CD4-positive, alpha-beta memory T cell (primary cell): ENCODE measurements around the gene NDUFS8. TPM values are rescaled to one million over a fixed set of nuclear protein-coding genes. Genes with fewer than 3 reads are reported as not detected.
A peak's percentile ranks its signal among the peaks of the same experiment; 100 is the strongest.

Source experiments
- CTCF ChIA-PET: fragments of 350-600 bp; sonication (Branson Sonifier 250); formaldehyde crosslinking; loops from one replicate; lab custom pipeline; 2021; ENCODE audit warnings: inconsistent platforms; ENCODE audit not compliant: partially characterized antibody; lab: Charles Lee
- POLR2A ChIA-PET: fragments of 350-600 bp; sonication (Branson Sonifier 250); formaldehyde crosslinking; loops from one replicate; lab custom pipeline; 2021; ENCODE audit not compliant: partially characterized antibody; lab: Charles Lee
- DNase-seq, 5 donors: peaks; one replicate each; pipeline versions ENCODE4 v3.0.0 to v3.0.0-alpha.2; 2020 to 2022; ENCODE audit warnings: mixed read lengths in 1 of 5
- H3K27ac ChIP-seq: one replicate; pipeline ENCODE4 v1.7.0; 2013; ENCODE audit warnings: low read depth, low read length
- H3K27me3 ChIP-seq: 2 replicates; pipeline ENCODE4 v1.7.0; 2013; ENCODE audit warnings: mild to moderate bottlenecking, low read length, moderate library complexity; ENCODE audit not compliant: insufficient read depth
- H3K36me3 ChIP-seq: 2 replicates; pipeline ENCODE4 v1.7.0; 2013; ENCODE audit warnings: mild to moderate bottlenecking, low read length, moderate library complexity; ENCODE audit not compliant: insufficient read depth
- H3K4me1 ChIP-seq: 2 replicates; pipeline ENCODE4 v1.7.0; 2013; ENCODE audit warnings: mild to moderate bottlenecking, low read length, moderate library complexity; ENCODE audit not compliant: insufficient read depth
- H3K4me3 ChIP-seq, 2 donors: one replicate each; pipeline ENCODE4 v1.7.0; 2013; ENCODE audit warnings: low read length in 2 of 2, mild to moderate bottlenecking in 1 of 2
- H3K9me3 ChIP-seq, 2 donors: one replicate each; pipeline ENCODE4 v1.7.0; 2013; ENCODE audit warnings: low read length in 2 of 2, control low read depth in 1 of 2; ENCODE audit not compliant: control insufficient read depth in 1 of 2
- H3K27ac Mint-ChIP-seq, 7 donors: one replicate each; pipeline ENCODE4 v1.8.0; 2020 to 2021; ENCODE audit warnings: mixed read lengths in 7 of 7, mild to moderate bottlenecking in 6 of 7, inconsistent platforms in 3 of 7, moderate library complexity in 3 of 7
- H3K27me3 Mint-ChIP-seq, 2 donors: one replicate each; pipeline ENCODE4 v1.8.0; 2020 to 2021; ENCODE audit warnings: mixed read lengths in 2 of 2
- H3K36me3 Mint-ChIP-seq, 2 donors: one replicate each; pipeline ENCODE4 v1.8.0; 2020 to 2021; ENCODE audit warnings: mixed read lengths in 2 of 2, inconsistent platforms in 1 of 2, mild to moderate bottlenecking in 1 of 2
- H3K4me1 Mint-ChIP-seq, 4 donors: one replicate each; pipeline ENCODE4 v1.8.0; 2020 to 2021; ENCODE audit warnings: mixed read lengths in 4 of 4, mild to moderate bottlenecking in 1 of 4
- H3K4me3 Mint-ChIP-seq, 8 donors: one replicate each; pipeline ENCODE4 v1.8.0; 2020 to 2021; ENCODE audit warnings: mixed read lengths in 8 of 8, mild to moderate bottlenecking in 7 of 8, moderate library complexity in 6 of 8, inconsistent platforms in 3 of 8
- H3K9me3 Mint-ChIP-seq, 8 donors: one replicate each; pipeline ENCODE4 v1.8.0; 2020 to 2021; ENCODE audit warnings: mixed read lengths in 8 of 8, mild to moderate bottlenecking in 5 of 8, inconsistent platforms in 3 of 8, moderate library complexity in 1 of 8
- intact Hi-C: fragments of 100-400 bp; cut with micrococcal nuclease; formaldehyde crosslinking; loops from one replicate; pipeline ENCODE4 v1.15.1; 2023
- polyA plus RNA-seq, 2 donors: library from polyadenylated mRNA; unstranded; fragments of 300-500 nt; fragmentation: Illumina TruSeq; gene quantifications; one replicate each; pipeline ENCODE4 v1.2.3, GENCODE V29; 2021
- total RNA-seq, 2 experiments: library from RNA; stranded (reverse); gene quantifications; one replicate each; pipeline ENCODE4 v1.2.3, GENCODE V29; 2021

The NDUFS8 gene
- total and polyA plus RNA-seq, 4 experiments from 2014 or later, result 70.0 to 143 (median 109) TPM

GRCh38 chr11:68042219-68043028, 11.9 kb downstream of the NDUFS8 start:
- CTCF ChIA-PET, result interaction anchor here (1.1 to 1.5 kb wide), 2 partner anchors 48 to 167 kb away, joined by 4 read pairs; no protein-coding TSS in a partner anchor

GRCh38 chr11:68043029-68043348, 12.5 kb downstream of the NDUFS8 start:
- no peak overlapping the region for H3K4me3 Mint-ChIP-seq
- Histone ChIP-seq H3K27me3 (no peaks in the 10 kb centered on the region), H3K4me3 (no peak overlapping the region), H3K27ac (no peak overlapping the region), H3K36me3 (peaks cover 16% of the 10 kb centered on the region), H3K4me1 (peaks cover 21% of the 10 kb centered on the region), H3K9me3 (no peaks in the 10 kb centered on the region)
- no peak for DNase-seq
- H3K36me3 Mint-ChIP-seq, result peaks cover 0 to 33% of the 10 kb centered on the region in 2 donors
- no peaks in the 10 kb centered on the region for H3K27me3 Mint-ChIP-seq
- H3K27ac Mint-ChIP-seq, result no peak overlapping the region
- CTCF ChIA-PET, result interaction anchor here (1.5 kb wide), 1 partner anchor 49 kb away, joined by 4 read pairs; no protein-coding TSS in a partner anchor
- intact Hi-C loops, result no loop called here
- POLR2A ChIA-PET, result interaction anchor here (5.6 kb wide), 1 partner anchor 12 kb away, joined by 34 read pairs; the partner anchor contains the start of gene NDUFS8
- H3K4me1 Mint-ChIP-seq, result peaks cover 3 to 25% (median 12%) of the 10 kb centered on the region in 4 donors
- H3K9me3 Mint-ChIP-seq, result no peaks in the 10 kb centered on the region

More at GRCh38 chr11:68042219-68043028, 11.9 kb downstream of the NDUFS8 start:
- DNase-seq, result no peak
- Mint-ChIP-seq H3K36me3 (peaks cover 0 to 29% of the 10 kb centered on the region in 2 donors), H3K9me3 (no peaks in the 10 kb centered on the region), H3K4me1 (peaks cover 3 to 29% (median 14%) of the 10 kb centered on the region in 4 donors), H3K27ac (peak overlapping the region in 2 of 7 donors; percentile 64 to 71), H3K27me3 (no peaks in the 10 kb centered on the region), H3K4me3 (peak overlapping the region in 1 of 8 donors; percentile 6)
- Histone ChIP-seq H3K9me3 (no peaks in the 10 kb centered on the region), H3K27ac (no peak overlapping the region), H3K4me3 (no peak overlapping the region), H3K4me1 (peaks cover 27% of the 10 kb centered on the region), H3K27me3 (no peaks in the 10 kb centered on the region), H3K36me3 (peaks cover 16% of the 10 kb centered on the region)
- intact Hi-C loops, result no loop called here
- POLR2A ChIA-PET, result interaction anchor here (0.6 to 5.6 kb wide), 3 partner anchors 12 to 307 kb away, joined by 3 to 34 read pairs (median 4); partner anchors contain the start of gene NDUFS8

- H3K27ac Mint-ChIP-seq, result no peak overlapping the region
- Histone ChIP-seq H3K27ac (no peak overlapping the region), H3K4me1 (peaks cover 16% of the 10 kb centered on the region), H3K4me3 (no peak overlapping the region), H3K27me3 (no peaks in the 10 kb centered on the region), H3K36me3 (peaks cover 16% of the 10 kb centered on the region), H3K9me3 (no peaks in the 10 kb centered on the region)
- ChIA-PET CTCF (interaction anchor here (1.5 kb wide), 1 partner anchor 49 kb away, joined by 4 read pairs; no protein-coding TSS in a partner anchor), POLR2A (interaction anchor here (5.6 kb wide), 1 partner anchor 13 kb away, joined by 34 read pairs; the partner anchor contains the start of gene NDUFS8)
- H3K27me3 Mint-ChIP-seq, result no peaks in the 10 kb centered on the region
- H3K4me3 Mint-ChIP-seq, result no peak overlapping the region
- peaks cover 0 to 36% of the 10 kb centered on the region in 2 donors for H3K36me3 Mint-ChIP-seq
- peaks cover 3 to 25% (median 12%) of the 10 kb centered on the region in 4 donors for H3K4me1 Mint-ChIP-seq
- H3K9me3 Mint-ChIP-seq, result no peaks in the 10 kb centered on the region
- DNase-seq, result no peak
- intact Hi-C loops, result no loop called here
Observed at GRCh38 chr11:68043349-68044144, 13.1 kb downstream of the NDUFS8 start.

GRCh38 chr11:68044145-68044813, 13.8 kb downstream of the NDUFS8 start:
- Mint-ChIP-seq H3K4me1 (peaks cover 3 to 23% (median 12%) of the 10 kb centered on the region in 4 donors), H3K27me3 (no peaks in the 10 kb centered on the region)
- CTCF ChIA-PET, result no interaction called here

GRCh38 chr11:68044898-68045351, 14.4 kb downstream of the NDUFS8 start:
- ChIA-PET CTCF (no interaction called here), POLR2A (no interaction called here)
- intact Hi-C loops, result no loop called here

More at GRCh38 chr11:68044145-68044813, 13.8 kb downstream of the NDUFS8 start:
- Mint-ChIP-seq H3K9me3 (no peaks in the 10 kb centered on the region), H3K4me3 (no peak overlapping the region), H3K27ac (no peak overlapping the region), H3K36me3 (peaks cover 0 to 39% of the 10 kb centered on the region in 2 donors)
- H3K36me3 ChIP-seq, result peaks cover 20% of the 10 kb centered on the region
- H3K27me3 ChIP-seq, result no peaks in the 10 kb centered on the region
- no peak for DNase-seq
- POLR2A ChIA-PET, result no interaction called here
- no peak overlapping the region for H3K4me3 ChIP-seq
- intact Hi-C loops, result no loop called here
- H3K27ac ChIP-seq, result no peak overlapping the region
- H3K4me1 ChIP-seq, result peaks cover 13% of the 10 kb centered on the region
- no peaks in the 10 kb centered on the region for H3K9me3 ChIP-seq

GRCh38 chr11:68047437-68048290, 17.2 kb downstream of the NDUFS8 start:
- Mint-ChIP-seq H3K27ac (peak overlapping the region in 1 of 7 donors; percentile 53), H3K4me1 (no peaks in the 10 kb centered on the region), H3K4me3 (no peak overlapping the region), H3K9me3 (no peaks in the 10 kb centered on the region), H3K27me3 (no peaks in the 10 kb centered on the region), H3K36me3 (peaks cover 11 to 50% of the 10 kb centered on the region in 2 donors)
- H3K36me3 ChIP-seq, result peaks cover 48% of the 10 kb centered on the region
- POLR2A ChIA-PET, result interaction anchor here (1.2 kb wide), 1 partner anchor 11 kb away, joined by 3 read pairs; no protein-coding TSS in a partner anchor
- no peaks in the 10 kb centered on the region for H3K9me3 ChIP-seq
- intact Hi-C loops, result no loop called here
- H3K4me1 ChIP-seq, result no peaks in the 10 kb centered on the region
- no peak for DNase-seq
- CTCF ChIA-PET, result interaction anchor here (0.7 kb wide), 1 partner anchor 233 kb away, joined by 3 read pairs; no protein-coding TSS in a partner anchor
- no peaks in the 10 kb centered on the region for H3K27me3 ChIP-seq
- H3K4me3 ChIP-seq, result no peak overlapping the region
- no peak overlapping the region for H3K27ac ChIP-seq

More at GRCh38 chr11:68044898-68045351, 14.4 kb downstream of the NDUFS8 start:
- H3K36me3 ChIP-seq, result peaks cover 26% of the 10 kb centered on the region
- peak overlapping the region in 1 of 7 donors; percentile 52 for H3K27ac Mint-ChIP-seq
- no peak overlapping the region for H3K4me3 Mint-ChIP-seq
- no peaks in the 10 kb centered on the region for H3K9me3 ChIP-seq
- H3K27me3 Mint-ChIP-seq, result no peaks in the 10 kb centered on the region
- no peak overlapping the region for H3K27ac ChIP-seq
- no peaks in the 10 kb centered on the region for H3K27me3 ChIP-seq
- H3K36me3 Mint-ChIP-seq, result peaks cover 0 to 38% of the 10 kb centered on the region in 2 donors
- H3K9me3 Mint-ChIP-seq, result no peaks in the 10 kb centered on the region
- peaks cover 13% of the 10 kb centered on the region for H3K4me1 ChIP-seq
- H3K4me1 Mint-ChIP-seq, result peaks cover 3 to 16% (median 10%) of the 10 kb centered on the region in 4 donors
- H3K4me3 ChIP-seq, result no peak overlapping the region
- no peak for DNase-seq
